Fibroblast of pulmonary artery (primary cell): Measurements from ENCODE around the gene OR10G3.

Source experiments
- DNase-seq: peaks from one replicate; pipeline ENCODE4 v3.0.0-alpha.2; 2010; ENCODE audit warnings: low read depth
- H3K4me3 ChIP-seq: replicated peaks from 2 replicates; pipeline ENCODE4 v1.5.1; 2011; ENCODE audit warnings: low read depth, mild to moderate bottlenecking, control low read depth, low read length, moderate library complexity
- TF ChIP-seq, protein P1 (sequence below): IDR thresholded peaks from 2 replicates; pipeline ENCODE4 v1.5.1; 2011; ENCODE audit warnings: mild to moderate bottlenecking, control low read depth, low read length, inconsistent platforms; ENCODE audit errors: missing control alignments

Gene OR10G3

DNA sequence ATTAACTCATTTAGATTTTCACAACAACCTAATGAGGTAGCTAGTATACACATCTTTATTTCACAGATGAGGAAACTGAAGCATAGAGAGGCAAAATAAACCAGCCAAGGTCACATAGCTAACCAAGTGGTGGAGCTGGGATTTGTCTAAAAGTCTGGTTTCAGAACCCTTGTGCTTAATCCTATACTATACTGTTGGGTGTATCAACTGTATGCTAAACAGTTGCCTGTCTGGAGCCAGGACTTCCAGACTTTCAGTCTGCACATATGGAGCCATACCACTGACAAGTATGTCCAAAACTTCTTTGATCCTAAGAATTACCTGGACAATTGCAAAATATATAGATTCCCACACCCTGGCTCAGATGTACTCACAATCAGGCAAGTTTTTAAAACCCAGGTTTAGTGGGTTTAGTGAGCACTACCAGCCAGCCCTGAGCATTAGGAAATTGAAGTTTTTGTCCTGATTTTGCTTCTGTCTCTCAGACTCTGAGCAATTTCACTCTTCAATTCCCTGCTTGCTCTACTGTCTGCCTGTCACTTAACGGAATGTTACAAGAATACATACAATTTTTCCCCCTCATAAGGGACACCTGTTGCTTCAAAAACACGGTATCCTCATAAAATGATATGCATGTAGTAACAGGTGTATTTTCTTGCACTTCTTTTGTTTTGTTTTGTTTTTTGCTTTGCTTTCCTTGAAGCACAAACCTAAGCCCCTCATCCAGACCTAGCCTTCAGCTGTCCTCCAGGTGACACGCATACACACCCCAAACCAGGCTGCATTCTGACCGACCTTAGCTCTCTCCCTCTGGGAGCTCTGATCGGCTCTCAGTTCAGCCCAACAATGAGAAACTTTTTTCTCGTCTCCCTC is 44.1 kb downstream of the OR10G3 start:
- no peak overlapping the region for H3K4me3 ChIP-seq
- DNase-seq, result no peak
- TF ChIP-seq, protein P1, sequence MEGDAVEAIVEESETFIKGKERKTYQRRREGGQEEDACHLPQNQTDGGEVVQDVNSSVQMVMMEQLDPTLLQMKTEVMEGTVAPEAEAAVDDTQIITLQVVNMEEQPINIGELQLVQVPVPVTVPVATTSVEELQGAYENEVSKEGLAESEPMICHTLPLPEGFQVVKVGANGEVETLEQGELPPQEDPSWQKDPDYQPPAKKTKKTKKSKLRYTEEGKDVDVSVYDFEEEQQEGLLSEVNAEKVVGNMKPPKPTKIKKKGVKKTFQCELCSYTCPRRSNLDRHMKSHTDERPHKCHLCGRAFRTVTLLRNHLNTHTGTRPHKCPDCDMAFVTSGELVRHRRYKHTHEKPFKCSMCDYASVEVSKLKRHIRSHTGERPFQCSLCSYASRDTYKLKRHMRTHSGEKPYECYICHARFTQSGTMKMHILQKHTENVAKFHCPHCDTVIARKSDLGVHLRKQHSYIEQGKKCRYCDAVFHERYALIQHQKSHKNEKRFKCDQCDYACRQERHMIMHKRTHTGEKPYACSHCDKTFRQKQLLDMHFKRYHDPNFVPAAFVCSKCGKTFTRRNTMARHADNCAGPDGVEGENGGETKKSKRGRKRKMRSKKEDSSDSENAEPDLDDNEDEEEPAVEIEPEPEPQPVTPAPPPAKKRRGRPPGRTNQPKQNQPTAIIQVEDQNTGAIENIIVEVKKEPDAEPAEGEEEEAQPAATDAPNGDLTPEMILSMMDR, result no peak

DNA sequence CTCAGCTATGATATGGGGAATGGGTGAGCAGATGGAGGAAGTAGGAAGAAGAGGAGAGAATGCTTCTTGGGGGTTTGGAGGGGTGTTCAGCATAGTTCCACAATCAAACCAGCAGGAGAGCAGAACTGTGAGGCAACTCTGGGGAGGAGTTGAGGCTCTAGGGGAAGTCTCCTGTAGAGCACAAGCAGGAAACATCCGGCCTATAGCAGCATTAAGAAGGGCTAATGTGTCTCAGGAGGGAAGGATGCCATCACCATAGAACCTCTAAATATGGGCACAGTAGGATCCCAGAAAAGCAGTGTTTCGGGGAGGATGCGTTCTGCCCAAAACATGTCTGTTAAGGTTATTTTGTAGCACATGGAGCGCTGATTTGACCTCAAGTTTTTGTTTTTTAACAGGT is 45.3 kb downstream of the OR10G3 start:
- no peak for DNase-seq
- no peak overlapping the region for H3K4me3 ChIP-seq
- TF ChIP-seq, protein P1, result no peak

DNA sequence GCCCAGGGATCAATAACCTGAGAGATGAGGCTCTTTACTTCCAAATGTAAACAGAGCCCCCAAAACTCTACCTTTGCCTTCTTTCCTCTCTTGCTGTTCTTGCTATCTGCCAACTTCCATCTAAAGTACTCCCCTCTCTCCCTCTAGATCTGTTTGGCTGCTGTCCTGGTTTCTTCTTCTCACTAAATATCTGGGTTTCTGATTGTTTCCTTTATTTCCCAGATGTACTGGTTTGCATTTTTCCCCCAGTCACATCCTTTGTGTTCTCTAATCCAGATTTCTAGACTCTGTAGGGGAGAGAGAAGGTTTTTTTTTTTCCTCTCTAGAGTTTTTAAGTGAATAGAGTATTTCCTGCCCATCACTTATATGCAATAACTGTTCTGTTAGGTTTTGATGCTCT is 46.6 kb downstream of the OR10G3 start:
- H3K4me3 ChIP-seq, result no peak overlapping the region
- TF ChIP-seq, protein P1, result no peak
- no peak for DNase-seq

DNA sequence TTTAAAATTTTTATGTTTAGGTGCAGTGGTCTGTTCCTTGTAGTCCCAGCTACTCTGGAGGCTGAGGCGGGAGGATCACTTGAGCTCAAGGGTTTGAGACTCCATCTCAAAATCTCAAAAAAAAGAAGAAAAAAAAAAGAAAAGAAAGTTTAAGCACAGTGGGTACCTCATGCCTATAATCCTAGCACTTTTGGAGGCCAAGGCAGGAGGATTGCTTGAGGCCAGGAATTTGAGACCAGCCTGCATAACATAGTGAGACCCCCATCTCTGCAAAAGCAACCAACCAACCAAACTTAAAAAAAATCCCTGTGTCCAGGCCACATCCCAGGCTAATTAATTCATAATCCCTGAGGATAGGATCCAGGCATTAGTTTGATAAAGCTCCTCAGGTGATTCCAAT is 50.4 kb downstream of the OR10G3 start:
- DNase-seq, result no peak
- no peak overlapping the region for H3K4me3 ChIP-seq
- TF ChIP-seq, protein P1, result no peak

DNA sequence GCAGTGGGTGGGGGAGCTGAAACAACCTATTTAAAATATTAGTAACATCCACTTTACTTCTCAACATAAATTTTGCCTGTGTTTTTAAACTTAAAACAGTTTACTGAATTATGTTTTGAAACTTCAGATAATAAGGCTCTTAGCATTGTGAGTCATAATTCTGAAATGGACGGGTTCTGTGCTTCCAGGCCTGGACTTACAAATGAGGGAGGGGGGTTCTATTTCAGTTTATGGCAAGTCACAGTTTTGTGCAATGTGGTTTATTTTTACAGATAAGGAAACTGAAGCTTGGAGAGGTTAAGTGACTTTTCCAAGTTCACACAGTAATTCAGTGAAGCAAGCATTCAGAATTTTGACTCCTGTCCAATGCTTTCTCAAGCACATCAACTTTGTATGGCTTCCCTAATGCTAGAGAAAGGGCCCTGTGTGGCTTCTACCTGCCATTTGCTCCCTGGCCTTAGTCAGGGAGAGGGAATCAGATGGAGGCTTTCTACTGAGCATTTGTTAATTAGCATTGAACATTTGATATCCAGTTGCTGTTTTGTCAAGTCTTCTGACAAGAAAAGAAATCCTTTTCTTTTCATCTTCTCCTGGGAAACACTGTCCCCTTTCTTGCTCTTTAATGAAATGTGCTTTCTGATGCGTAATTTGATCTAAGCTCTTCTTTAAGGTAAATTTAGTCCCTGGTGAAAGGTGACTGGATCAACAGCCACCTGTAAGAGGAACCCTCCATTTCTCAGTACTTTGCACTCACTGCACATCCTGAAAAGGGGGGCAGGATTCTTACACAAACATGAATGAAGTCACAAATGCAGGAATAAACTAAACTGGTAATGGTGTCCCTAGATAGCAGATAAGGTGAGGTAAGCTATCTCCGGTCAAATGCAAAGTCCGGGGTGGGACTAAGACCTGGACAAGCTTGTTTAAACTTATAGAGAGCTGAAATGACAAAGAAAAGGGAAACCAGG is 51.2 kb downstream of the OR10G3 start:
- TF ChIP-seq, protein P1, result no peak
- DNase-seq, result peak; percentile 64
- no peak overlapping the region for H3K4me3 ChIP-seq

DNA sequence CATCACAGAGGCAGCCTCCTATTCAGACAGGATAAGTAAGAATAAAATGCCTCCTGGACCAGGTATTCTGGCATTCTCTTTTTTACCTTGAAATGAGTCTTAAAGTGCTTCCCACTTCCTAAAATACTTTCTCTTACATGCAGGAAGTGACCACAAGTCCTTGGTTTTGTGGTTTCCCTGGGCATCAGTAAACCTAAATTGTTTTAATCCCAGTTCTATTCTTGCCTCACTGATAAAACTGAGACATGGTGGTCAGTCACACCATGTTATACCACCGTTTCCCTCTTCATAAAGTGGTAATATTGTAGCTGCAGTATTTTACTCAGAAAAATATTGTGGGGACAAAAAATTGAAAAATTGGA is 52.6 kb downstream of the OR10G3 start:
- DNase-seq, result no peak
- TF ChIP-seq, protein P1, result no peak
- no peak overlapping the region for H3K4me3 ChIP-seq
